ENCODE data around the gene RHOG.

RHOG gene

DNA sequence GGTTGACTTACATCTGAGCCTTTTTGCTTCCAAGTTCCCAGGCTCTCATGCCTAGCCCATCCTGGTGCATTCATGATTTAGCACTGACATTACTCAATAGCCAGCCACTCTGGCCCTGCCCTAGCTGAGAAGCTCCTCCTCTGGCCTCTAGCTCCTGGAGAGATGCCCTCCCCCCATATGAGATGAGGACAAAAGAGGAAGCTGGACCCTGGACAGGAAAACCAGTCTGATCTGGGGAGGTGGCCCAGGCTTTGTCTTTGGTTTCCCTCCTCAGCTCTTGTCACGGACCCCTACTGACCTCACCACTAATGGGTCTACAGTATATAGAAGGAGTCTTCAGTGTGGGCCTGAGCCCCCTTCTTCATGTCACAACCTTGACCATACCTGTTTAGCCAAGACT is 3.0 kb downstream of the RHOG start:
- Histone ChIP-seq H3K27ac (ENCODE audit: low read length, poor library complexity, severe bottlenecking) (no peak overlapping the region), H3K4me3 (ENCODE audit: insufficient read depth in 1 of 2, low read depth in 1 of 2, low read length in 2 of 2) (no peak overlapping the region), H3K79me1 (replicated peaks; ENCODE audit: low read length, poor library complexity, severe bottlenecking) (peaks cover 17% of the 10 kb centered on the region), H2BK120ac (ENCODE audit: low read depth, low read length) (no peak overlapping the region), H3K4me1 (ENCODE audit: control insufficient read depth, insufficient read depth, low read depth, low read length) (peaks cover 20% of the 10 kb centered on the region), H3K9me3 (ENCODE audit: control insufficient read depth, low read length) (no peaks in the 10 kb centered on the region), H2AFZ (ENCODE audit: low read depth, low read length) (no peak overlapping the region), H2BK12ac (ENCODE audit: low read length in 2 of 2) (no peak overlapping the region), H3K36me3 (ENCODE audit: control insufficient read depth in 1 of 2, insufficient read depth in 2 of 2, low read depth in 1 of 2, low read length in 2 of 2) (peaks cover 13 to 29% of the 10 kb centered on the region in 2 experiments), H2BK15ac (ENCODE audit: low read depth, poor library complexity, severe bottlenecking) (no peak overlapping the region), H2BK5ac (ENCODE audit: low read depth, low read length, poor library complexity, severe bottlenecking) (no peak overlapping the region), H3K14ac (ENCODE audit: low read length in 2 of 2) (no peak overlapping the region), H3K23ac (ENCODE audit: low read length in 2 of 2) (no peak overlapping the region), H4K8ac (ENCODE audit: low read length) (no peak overlapping the region), H3K18ac (ENCODE audit: low read depth in 1 of 2, low read length in 2 of 2) (no peak overlapping the region), H3K4me2 (ENCODE audit: low read length, poor library complexity, severe bottlenecking) (no peak overlapping the region), H2AK5ac (ENCODE audit: low read length, severe bottlenecking) (no peak overlapping the region), H3K27me3 (ENCODE audit: control insufficient read depth in 1 of 2, insufficient read depth in 1 of 2, low read length in 2 of 2) (no peaks in the 10 kb centered on the region), H3K9ac (ENCODE audit: low read length) (no peak overlapping the region), H4K91ac (ENCODE audit: low read length) (no peak overlapping the region), H3K4ac (ENCODE audit: low read depth in 1 of 2, low read length in 2 of 2) (no peak overlapping the region)
- no peak for DNase-seq
- WGBS = 100% methylated on average over 1 of the region's 1 CpG

DNA sequence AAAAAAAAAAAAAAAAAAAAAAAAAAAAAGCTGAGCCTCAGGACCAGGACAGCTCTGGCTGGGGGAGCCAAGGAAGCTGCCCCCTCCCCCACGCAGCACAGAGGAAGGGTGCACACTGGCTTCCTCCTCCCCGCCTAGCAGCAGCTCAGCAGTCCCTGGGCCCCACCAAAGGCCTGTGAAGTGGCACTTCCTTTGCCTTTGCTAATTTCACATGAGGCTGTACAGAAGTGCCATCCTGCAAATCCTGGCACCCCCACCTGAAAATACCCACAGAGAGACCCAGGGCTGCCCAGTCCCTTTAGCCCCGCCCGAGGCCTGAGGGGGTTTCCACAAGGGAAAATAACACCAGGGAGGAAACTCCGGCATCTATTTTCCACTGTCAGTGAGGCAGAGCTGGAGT is 3.9 kb downstream of the RHOG start:
- 88% methylated on average over 4 of the region's 5 CpGs for WGBS

DNA sequence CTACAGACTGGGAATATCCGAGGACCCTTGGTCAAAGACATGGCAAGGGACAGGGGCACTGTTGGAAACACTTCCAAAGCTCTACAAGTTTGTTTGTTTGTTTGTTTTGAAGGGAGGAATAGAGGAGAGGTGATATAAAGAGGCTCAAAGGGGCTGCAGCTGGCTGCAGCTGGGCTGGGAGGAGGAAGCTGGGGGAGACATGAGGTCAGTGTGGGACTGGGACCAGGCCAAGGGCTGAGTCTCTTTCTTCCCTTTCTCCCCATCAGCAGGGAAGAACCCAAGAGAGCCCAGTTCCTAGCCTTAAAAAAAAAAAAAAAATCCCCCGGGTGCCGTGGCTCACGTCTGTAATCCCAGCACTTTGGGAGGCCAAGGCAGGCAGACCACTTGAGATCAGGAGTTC is 5.0 kb downstream of the RHOG start:
- 92% methylated on average over 4 of the region's 4 CpGs for WGBS
- H2BK5ac ChIP-seq (ENCODE audit: low read depth, low read length, poor library complexity, severe bottlenecking) = no peak overlapping the region
- no peak overlapping the region for H3K18ac ChIP-seq (ENCODE audit: low read depth in 1 of 2, low read length in 2 of 2)
- peaks cover 20% of the 10 kb centered on the region for H3K79me1 ChIP-seq (replicated peaks; ENCODE audit: low read length, poor library complexity, severe bottlenecking)
- no peak for DNase-seq
- no peak overlapping the region for H2BK120ac ChIP-seq (ENCODE audit: low read depth, low read length)
- H4K91ac ChIP-seq (ENCODE audit: low read length) = no peak overlapping the region
- H3K4me3 ChIP-seq (ENCODE audit: insufficient read depth in 1 of 2, low read depth in 1 of 2, low read length in 2 of 2) = no peak overlapping the region
- no peaks in the 10 kb centered on the region for H3K9me3 ChIP-seq (ENCODE audit: control insufficient read depth, low read length)
- no peak overlapping the region for H2BK15ac ChIP-seq (ENCODE audit: low read depth, poor library complexity, severe bottlenecking)
- H3K27me3 ChIP-seq (ENCODE audit: control insufficient read depth in 1 of 2, insufficient read depth in 1 of 2, low read length in 2 of 2) = no peaks in the 10 kb centered on the region
- H3K27ac ChIP-seq (ENCODE audit: low read length, poor library complexity, severe bottlenecking) = no peak overlapping the region
- no peak overlapping the region for H2AFZ ChIP-seq (ENCODE audit: low read depth, low read length)
- H2BK12ac ChIP-seq (ENCODE audit: low read length in 2 of 2) = no peak overlapping the region
- peaks cover 17 to 46% of the 10 kb centered on the region in 2 experiments for H3K36me3 ChIP-seq (ENCODE audit: control insufficient read depth in 1 of 2, insufficient read depth in 2 of 2, low read depth in 1 of 2, low read length in 2 of 2)
- H3K4me1 ChIP-seq (ENCODE audit: control insufficient read depth, insufficient read depth, low read depth, low read length) = peaks cover 17% of the 10 kb centered on the region
- no peak overlapping the region for H2AK5ac ChIP-seq (ENCODE audit: low read length, severe bottlenecking)
- no peak overlapping the region for H3K14ac ChIP-seq (ENCODE audit: low read length in 2 of 2)
- H3K4me2 ChIP-seq (ENCODE audit: low read length, poor library complexity, severe bottlenecking) = no peak overlapping the region
- H3K9ac ChIP-seq (ENCODE audit: low read length) = no peak overlapping the region
- no peak overlapping the region for H3K23ac ChIP-seq (ENCODE audit: low read length in 2 of 2)
- H4K8ac ChIP-seq (ENCODE audit: low read length) = no peak overlapping the region
- H3K4ac ChIP-seq (ENCODE audit: low read depth in 1 of 2, low read length in 2 of 2) = no peak overlapping the region

More for the DNA sequence above, 3.9 kb downstream of the RHOG start:
- H3K18ac ChIP-seq (ENCODE audit: low read depth in 1 of 2, low read length in 2 of 2) = no peak overlapping the region
- no peak overlapping the region for H2AK5ac ChIP-seq (ENCODE audit: low read length, severe bottlenecking)
- H3K23ac ChIP-seq (ENCODE audit: low read length in 2 of 2) = no peak overlapping the region
- no peak overlapping the region for H2BK15ac ChIP-seq (ENCODE audit: low read depth, poor library complexity, severe bottlenecking)
- no peak for DNase-seq
- H4K8ac ChIP-seq (ENCODE audit: low read length) = no peak overlapping the region
- H2BK12ac ChIP-seq (ENCODE audit: low read length in 2 of 2) = no peak overlapping the region
- H4K91ac ChIP-seq (ENCODE audit: low read length) = no peak overlapping the region
- no peak overlapping the region for H3K9ac ChIP-seq (ENCODE audit: low read length)
- peaks cover 13 to 38% of the 10 kb centered on the region in 2 experiments for H3K36me3 ChIP-seq (ENCODE audit: control insufficient read depth in 1 of 2, insufficient read depth in 2 of 2, low read depth in 1 of 2, low read length in 2 of 2)
- H2BK5ac ChIP-seq (ENCODE audit: low read depth, low read length, poor library complexity, severe bottlenecking) = no peak overlapping the region
- no peak overlapping the region for H3K14ac ChIP-seq (ENCODE audit: low read length in 2 of 2)
- H3K79me1 ChIP-seq (replicated peaks; ENCODE audit: low read length, poor library complexity, severe bottlenecking) = peaks cover 17% of the 10 kb centered on the region
- no peaks in the 10 kb centered on the region for H3K9me3 ChIP-seq (ENCODE audit: control insufficient read depth, low read length)
- peaks cover 17% of the 10 kb centered on the region for H3K4me1 ChIP-seq (ENCODE audit: control insufficient read depth, insufficient read depth, low read depth, low read length)
- H3K27me3 ChIP-seq (ENCODE audit: control insufficient read depth in 1 of 2, insufficient read depth in 1 of 2, low read length in 2 of 2) = no peaks in the 10 kb centered on the region
- no peak overlapping the region for H3K27ac ChIP-seq (ENCODE audit: low read length, poor library complexity, severe bottlenecking)
- no peak overlapping the region for H3K4me3 ChIP-seq (ENCODE audit: insufficient read depth in 1 of 2, low read depth in 1 of 2, low read length in 2 of 2)
- H3K4ac ChIP-seq (ENCODE audit: low read depth in 1 of 2, low read length in 2 of 2) = peak overlapping the region in 1 of 2 experiments; percentile 36
- H2AFZ ChIP-seq (ENCODE audit: low read depth, low read length) = no peak overlapping the region
- no peak overlapping the region for H2BK120ac ChIP-seq (ENCODE audit: low read depth, low read length)
- H3K4me2 ChIP-seq (ENCODE audit: low read length, poor library complexity, severe bottlenecking) = no peak overlapping the region

DNA sequence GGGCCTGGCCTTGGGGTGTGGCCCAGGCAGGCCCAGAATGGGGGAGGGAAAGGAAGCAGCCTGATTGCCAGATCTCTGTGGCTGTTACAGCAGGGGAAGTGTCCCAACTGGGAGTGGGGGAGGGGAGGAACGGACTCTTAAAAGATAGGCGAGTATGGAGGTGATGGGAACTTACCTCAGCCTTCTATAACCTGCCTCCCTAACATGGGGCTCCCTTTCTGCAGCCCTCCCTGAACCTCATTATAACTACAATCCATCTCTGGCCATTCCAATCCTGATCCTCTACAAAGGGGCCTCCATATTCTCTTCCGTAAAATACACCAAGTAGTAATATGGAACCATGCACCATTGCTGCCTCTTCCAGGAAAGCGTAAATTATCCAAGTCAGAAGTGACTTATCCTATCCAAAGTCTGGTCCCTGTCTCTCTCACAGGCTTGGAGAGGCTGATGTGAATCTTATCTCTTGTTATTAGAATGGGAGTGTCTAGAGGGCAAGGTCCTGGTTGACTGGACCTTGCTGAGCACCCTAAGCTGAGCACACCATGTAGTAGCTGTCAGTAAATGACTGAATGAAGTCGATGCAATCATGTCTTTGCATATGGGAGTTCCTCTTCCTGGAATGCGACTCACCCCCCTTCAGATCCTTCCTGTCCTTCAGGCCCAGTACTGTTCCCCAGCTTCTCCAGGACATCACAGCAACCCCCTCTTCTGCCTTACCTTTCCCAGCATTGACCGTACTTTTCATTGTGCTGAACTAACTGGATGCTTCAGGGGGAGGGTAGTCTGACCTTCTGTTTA is 5.9 kb downstream of the RHOG start:
- Histone ChIP-seq H3K36me3 (ENCODE audit: control insufficient read depth in 1 of 2, insufficient read depth in 2 of 2, low read depth in 1 of 2, low read length in 2 of 2) (peaks cover 17 to 55% of the 10 kb centered on the region in 2 experiments), H4K91ac (ENCODE audit: low read length) (no peak overlapping the region), H3K4ac (ENCODE audit: low read depth in 1 of 2, low read length in 2 of 2) (no peak overlapping the region), H2BK12ac (ENCODE audit: low read length in 2 of 2) (no peak overlapping the region), H3K9ac (ENCODE audit: low read length) (no peak overlapping the region), H3K14ac (ENCODE audit: low read length in 2 of 2) (no peak overlapping the region), H3K27ac (ENCODE audit: low read length, poor library complexity, severe bottlenecking) (no peak overlapping the region), H3K4me2 (ENCODE audit: low read length, poor library complexity, severe bottlenecking) (no peak overlapping the region), H3K9me3 (ENCODE audit: control insufficient read depth, low read length) (no peaks in the 10 kb centered on the region), H2BK15ac (ENCODE audit: low read depth, poor library complexity, severe bottlenecking) (peak overlapping the region; percentile 4), H3K4me1 (ENCODE audit: control insufficient read depth, insufficient read depth, low read depth, low read length) (peaks cover 15% of the 10 kb centered on the region), H3K23ac (ENCODE audit: low read length in 2 of 2) (no peak overlapping the region), H3K18ac (ENCODE audit: low read depth in 1 of 2, low read length in 2 of 2) (peak overlapping the region in 1 of 2 experiments; percentile 37), H4K8ac (ENCODE audit: low read length) (no peak overlapping the region), H3K27me3 (ENCODE audit: control insufficient read depth in 1 of 2, insufficient read depth in 1 of 2, low read length in 2 of 2) (no peaks in the 10 kb centered on the region), H3K79me1 (replicated peaks; ENCODE audit: low read length, poor library complexity, severe bottlenecking) (peaks cover 22% of the 10 kb centered on the region), H2BK120ac (ENCODE audit: low read depth, low read length) (no peak overlapping the region), H2AFZ (ENCODE audit: low read depth, low read length) (no peak overlapping the region), H2BK5ac (ENCODE audit: low read depth, low read length, poor library complexity, severe bottlenecking) (no peak overlapping the region), H3K4me3 (ENCODE audit: insufficient read depth in 1 of 2, low read depth in 1 of 2, low read length in 2 of 2) (no peak overlapping the region), H2AK5ac (ENCODE audit: low read length, severe bottlenecking) (no peak overlapping the region)
- DNase-seq = no peak
- 79% methylated on average over 5 of the region's 7 CpGs for WGBS

Measured in mesenchymal stem cell (in vitro differentiated cells and primary cell).